B cell (primary cell): Measurements from ENCODE around the gene RANBP10.

ENCODE experiments used
- CTCF ChIP-seq: fragments of 200-600 bp; IDR thresholded peaks from one replicate; pipeline ENCODE4 v1.8.0; 2022; ENCODE audit warnings: antibody characterized with exemption, mild to moderate bottlenecking
- EZH2 ChIP-seq: IDR thresholded peaks from 2 replicates; pipeline ENCODE4 v1.6.1; 2012; ENCODE audit warnings: borderline replicate concordance, low read depth, mild to moderate bottlenecking, moderate library complexity, low read length; ENCODE audit not compliant: insufficient read depth, poor library complexity, severe bottlenecking

- TF ChIP-seq CTCF = no peak
- TF ChIP-seq EZH2 = no peak
Measured at GRCh38 chr16:67707210-67707609, 99.2 kb downstream of the RANBP10 start.
